Esophagus squamous epithelium (tissue), 5 donors: Measurements from ENCODE around the gene TJP3. TPM values are rescaled to one million over a fixed set of nuclear protein-coding genes. Genes with fewer than 3 reads are reported as not detected.

Experiments
- DNase-seq: peaks from one replicate; lab custom pipeline; 2025; lab: John Stamatoyannopoulos, UW
- H3K27ac ChIP-seq, 4 donors: fragments of 200-600 bp; sonication (generic); one replicate each; pipeline ENCODE4 v1.5.1; 2016 to 2019; ENCODE audit warnings: mild to moderate bottlenecking in 1 of 4
- H3K27me3 ChIP-seq, 4 donors: fragments of 200-600 bp; sonication (generic); 1 replicate in 3 of 4; 2 replicates in 1 of 4; pipeline versions ENCODE4 v1.5.1 to v1.6.0; 2017 to 2021; ENCODE audit warnings: antibody characterized with exemption in 1 of 4
- H3K36me3 ChIP-seq, 3 donors: fragments of 200-600 bp; sonication (generic); one replicate each; pipeline ENCODE4 v1.5.1; 2016 to 2019
- H3K4me1 ChIP-seq, 3 donors: fragments of 200-600 bp; sonication (generic); one replicate each; pipeline ENCODE4 v1.5.1; 2017 to 2019
- H3K4me3 ChIP-seq, 4 donors: fragments of 200-600 bp; sonication (generic); 1 replicate in 3 of 4; 2 replicates in 1 of 4; pipeline ENCODE4 v1.5.1; 2016 to 2019; ENCODE audit warnings: mild to moderate bottlenecking in 2 of 4, moderate library complexity in 1 of 4
- H3K9me3 ChIP-seq, 3 donors: fragments of 200-600 bp; sonication (generic); one replicate each; pipeline ENCODE4 v1.5.1; 2016 to 2019
- CTCF ChIP-seq, 6 experiments: fragments of 450-650 bp in 4 of 6; fragments of 200-600 bp in 2 of 6; sonication (generic) in 2 of 6; IDR thresholded peaks; one replicate each; pipeline ENCODE4 v1.5.1; 2016 to 2019; ENCODE audit warnings: antibody characterized with exemption in 6 of 6, mild to moderate bottlenecking in 4 of 6, moderate library complexity in 4 of 6
- POLR2A ChIP-seq, 4 donors: fragments of 450-650 bp; IDR thresholded peaks; one replicate each; pipeline ENCODE4 v1.6.1; 2017; ENCODE audit warnings: antibody characterized with exemption in 4 of 4, mild to moderate bottlenecking in 4 of 4, moderate library complexity in 3 of 4
- WGBS, 2 donors: methylation state at CpG; one replicate each; pipeline ENCODE4 v1.1.5; 2018; 5-methylcytosine and 5-hydroxymethylcytosine counted together
- intact Hi-C: fragments of 100-400 bp; cut with DNase I; formaldehyde crosslinking; loops from one replicate; pipeline ENCODE4 v1.15.0; 2022
- total RNA-seq, 4 donors: library from RNA; depleted of rRNA; stranded (reverse); fragments of >200 nt; gene quantifications; one replicate each; pipeline ENCODE4 v1.1.0, GENCODE V29; 2016
- donor health status: DM: yes; HTN: yes; CAD: no.

The TJP3 gene
- total RNA-seq, 4 donors from 2014 or later: 23.7 to 71.1 (median 28.0) TPM

- peaks cover 0 to 10% (median 2%) of the 10 kb centered on the region in 3 donors for H3K4me1 ChIP-seq
- 76 to 82% methylated on average over 7 of the region's 7 CpGs for WGBS, 2 donors
- DNase-seq: no peak
- H3K9me3 ChIP-seq: no peaks in the 10 kb centered on the region
- H3K27ac ChIP-seq: no peak overlapping the region
- peaks cover 0 to 52% (median 3%) of the 10 kb centered on the region in 3 donors for H3K36me3 ChIP-seq
- peaks cover 0 to 10% (median 0%) of the 10 kb centered on the region in 4 donors for H3K27me3 ChIP-seq
- H3K4me3 ChIP-seq: no peak overlapping the region
- TF ChIP-seq POLR2A (IDR thresholded peaks at IDR 0.05) (no peak), CTCF (IDR thresholded peaks at IDR 0.05) (no peak)
- intact Hi-C loops: no loop called here
Observed at GRCh38 chr19:3768748-3769099, 60.5 kb downstream of the TJP3 start.

GRCh38 chr19:3769494-3769893 is 61.3 kb downstream of the TJP3 start:
- DNase-seq: no peak
- no peak overlapping the region for H3K4me3 ChIP-seq
- H3K27ac ChIP-seq: no peak overlapping the region
- intact Hi-C loops: no loop called here
- peaks cover 0 to 5% (median 0%) of the 10 kb centered on the region in 3 donors for H3K4me1 ChIP-seq
- no peaks in the 10 kb centered on the region for H3K9me3 ChIP-seq
- no CpG with 5 or more reads among the region's 17 CpGs for WGBS, 2 donors
- TF ChIP-seq CTCF (IDR thresholded peaks at IDR 0.05) (no peak), POLR2A (IDR thresholded peaks at IDR 0.05) (no peak)
- H3K27me3 ChIP-seq: peaks cover 0 to 10% (median 0%) of the 10 kb centered on the region in 4 donors
- peaks cover 0 to 52% (median 3%) of the 10 kb centered on the region in 3 donors for H3K36me3 ChIP-seq

GRCh38 chr19:3770136-3770999 is 62.2 kb downstream of the TJP3 start:
- TF ChIP-seq CTCF (IDR thresholded peaks at IDR 0.05) (no peak), POLR2A (IDR thresholded peaks at IDR 0.05) (no peak)
- Histone ChIP-seq H3K36me3 (peaks cover 0 to 47% (median 3%) of the 10 kb centered on the region in 3 donors), H3K27ac (no peak overlapping the region), H3K4me1 (peaks cover 0 to 5% (median 0%) of the 10 kb centered on the region in 3 donors), H3K4me3 (no peak overlapping the region), H3K9me3 (no peaks in the 10 kb centered on the region), H3K27me3 (peaks cover 0 to 10% (median 0%) of the 10 kb centered on the region in 4 donors)
- DNase-seq: no peak
- WGBS, 2 donors: 57 to 76% methylated on average over 4 to 8 of the region's 53 CpGs
- intact Hi-C loops: no loop called here

- no peak overlapping the region for H3K27ac ChIP-seq
- no peak for DNase-seq
- H3K4me3 ChIP-seq: no peak overlapping the region
- H3K27me3 ChIP-seq: peaks cover 0 to 10% (median 0%) of the 10 kb centered on the region in 4 donors
- TF ChIP-seq POLR2A (IDR thresholded peaks at IDR 0.05) (no peak), CTCF (IDR thresholded peaks at IDR 0.05) (no peak)
- H3K9me3 ChIP-seq: no peaks in the 10 kb centered on the region
- H3K36me3 ChIP-seq: peaks cover 0 to 38% (median 3%) of the 10 kb centered on the region in 3 donors
- WGBS, 2 donors: 80 to 83% methylated on average over 16 to 29 of the region's 35 CpGs
- H3K4me1 ChIP-seq: peaks cover 0 to 5% (median 0%) of the 10 kb centered on the region in 3 donors
- intact Hi-C loops: no loop called here
Observed at GRCh38 chr19:3771000-3771905, 63.1 kb downstream of the TJP3 start.
